ENCODE measurements around the gene CDCA4. TPM values are rescaled to one million over a fixed set of nuclear protein-coding genes. Genes with fewer than 3 reads are reported as not detected.

The CDCA4 gene
- total RNA-seq, 1 donor from 2014 or later = 33.2 TPM

- Histone ChIP-seq H3K4me3 (ENCODE audit: low read depth, low read length) (no peak overlapping the region), H3K36me3 (ENCODE audit: control insufficient read depth, insufficient read depth, low read length) (no peaks in the 10 kb centered on the region), H3K27me3 (ENCODE audit: control insufficient read depth, insufficient read depth, low read length) (no peaks in the 10 kb centered on the region)
- TF ChIP-seq, protein P1, sequence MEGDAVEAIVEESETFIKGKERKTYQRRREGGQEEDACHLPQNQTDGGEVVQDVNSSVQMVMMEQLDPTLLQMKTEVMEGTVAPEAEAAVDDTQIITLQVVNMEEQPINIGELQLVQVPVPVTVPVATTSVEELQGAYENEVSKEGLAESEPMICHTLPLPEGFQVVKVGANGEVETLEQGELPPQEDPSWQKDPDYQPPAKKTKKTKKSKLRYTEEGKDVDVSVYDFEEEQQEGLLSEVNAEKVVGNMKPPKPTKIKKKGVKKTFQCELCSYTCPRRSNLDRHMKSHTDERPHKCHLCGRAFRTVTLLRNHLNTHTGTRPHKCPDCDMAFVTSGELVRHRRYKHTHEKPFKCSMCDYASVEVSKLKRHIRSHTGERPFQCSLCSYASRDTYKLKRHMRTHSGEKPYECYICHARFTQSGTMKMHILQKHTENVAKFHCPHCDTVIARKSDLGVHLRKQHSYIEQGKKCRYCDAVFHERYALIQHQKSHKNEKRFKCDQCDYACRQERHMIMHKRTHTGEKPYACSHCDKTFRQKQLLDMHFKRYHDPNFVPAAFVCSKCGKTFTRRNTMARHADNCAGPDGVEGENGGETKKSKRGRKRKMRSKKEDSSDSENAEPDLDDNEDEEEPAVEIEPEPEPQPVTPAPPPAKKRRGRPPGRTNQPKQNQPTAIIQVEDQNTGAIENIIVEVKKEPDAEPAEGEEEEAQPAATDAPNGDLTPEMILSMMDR (IDR thresholded peaks at IDR 0.05; ENCODE audit: insufficient read depth, low read length, poor library complexity, severe bottlenecking) = no peak
- no peak for DNase-seq (ENCODE audit: low read depth)
These were observed 10.0 kb downstream of the CDCA4 start for GRCh38 chr14:105010891-105011291.

- Histone ChIP-seq H3K27me3 (ENCODE audit: control insufficient read depth, insufficient read depth, low read length) (no peaks in the 10 kb centered on the region), H3K4me3 (ENCODE audit: low read depth, low read length) (no peak overlapping the region), H3K36me3 (ENCODE audit: control insufficient read depth, insufficient read depth, low read length) (no peaks in the 10 kb centered on the region)
- DNase-seq (ENCODE audit: low read depth) = no peak
- TF ChIP-seq, protein P1 (IDR thresholded peaks at IDR 0.05; ENCODE audit: insufficient read depth, low read length, poor library complexity, severe bottlenecking) = no peak
These were observed 10.8 kb downstream of the CDCA4 start for GRCh38 chr14:105010106-105010505.

- no peaks in the 10 kb centered on the region for H3K36me3 ChIP-seq (ENCODE audit: control insufficient read depth, insufficient read depth, low read length)
- TF ChIP-seq, protein P1 (IDR thresholded peaks at IDR 0.05; ENCODE audit: insufficient read depth, low read length, poor library complexity, severe bottlenecking) = no peak
These were observed 13.2 kb downstream of the CDCA4 start for GRCh38 chr14:105007593-105008264.

GRCh38 chr14:105006831-105007592 lies 13.9 kb downstream of the CDCA4 start:
- DNase-seq (ENCODE audit: low read depth) = no peak
- TF ChIP-seq, protein P1 (IDR thresholded peaks at IDR 0.05; ENCODE audit: insufficient read depth, low read length, poor library complexity, severe bottlenecking) = no peak
- no peaks in the 10 kb centered on the region for H3K27me3 ChIP-seq (ENCODE audit: control insufficient read depth, insufficient read depth, low read length)
- H3K36me3 ChIP-seq (ENCODE audit: control insufficient read depth, insufficient read depth, low read length) = no peaks in the 10 kb centered on the region
- no peak overlapping the region for H3K4me3 ChIP-seq (ENCODE audit: low read depth, low read length)

More at GRCh38 chr14:105007593-105008264, 13.2 kb downstream of the CDCA4 start:
- no peak for DNase-seq (ENCODE audit: low read depth)
- no peaks in the 10 kb centered on the region for H3K27me3 ChIP-seq (ENCODE audit: control insufficient read depth, insufficient read depth, low read length)
- no peak overlapping the region for H3K4me3 ChIP-seq (ENCODE audit: low read depth, low read length)

GRCh38 chr14:105005929-105006830 lies 14.7 kb downstream of the CDCA4 start:
- no peak overlapping the region for H3K4me3 ChIP-seq (ENCODE audit: low read depth, low read length)
- no peaks in the 10 kb centered on the region for H3K36me3 ChIP-seq (ENCODE audit: control insufficient read depth, insufficient read depth, low read length)
- no peaks in the 10 kb centered on the region for H3K27me3 ChIP-seq (ENCODE audit: control insufficient read depth, insufficient read depth, low read length)
- TF ChIP-seq, protein P1 (IDR thresholded peaks at IDR 0.05; ENCODE audit: insufficient read depth, low read length, poor library complexity, severe bottlenecking) = no peak
- no peak for DNase-seq (ENCODE audit: low read depth)

Measured in kidney epithelial cell (primary cell).